Erythroblast (primary cell): Measurements from ENCODE around the gene AFDN.

Experiments
- DNase-seq, 2 experiments: peaks; one replicate each; lab custom pipeline; 2025; lab: John Stamatoyannopoulos, UW
- GATA1 ChIP-seq: IDR thresholded peaks from 2 replicates; pipeline ENCODE4 v1.6.1; 2011; ENCODE audit warnings: low read depth, mild to moderate bottlenecking, control low read depth, low read length, moderate library complexity
- POLR2A ChIP-seq: IDR thresholded peaks from 2 replicates; pipeline ENCODE4 v1.6.1; 2011; ENCODE audit warnings: mild to moderate bottlenecking, low read length

AFDN gene

GRCh38 chr6:167826896-167827582, at the start of gene AFDN:
Gene AFDN, plus strand, starts transcription at chr6:167826911. Its CDS starts 222 bp downstream, at chr6:167827133.
- no peak for DNase-seq
- no peak for TF ChIP-seq POLR2A
- TF ChIP-seq GATA1 = no peak

GRCh38 chr6:167778497-167779128, 48.1 kb upstream of the AFDN start:
- no peak for DNase-seq
- no peak for TF ChIP-seq GATA1
- no peak for TF ChIP-seq POLR2A

GRCh38 chr6:167779129-167779992, 47.4 kb upstream of the AFDN start:
- no peak for DNase-seq
- TF ChIP-seq GATA1 (no peak), POLR2A (no peak)

GRCh38 chr6:167779993-167780655, 46.6 kb upstream of the AFDN start:
- no peak for DNase-seq
- no peak for TF ChIP-seq GATA1
- no peak for TF ChIP-seq POLR2A

- DNase-seq = no peak
- no peak for TF ChIP-seq GATA1
- no peak for TF ChIP-seq POLR2A
Observed at GRCh38 chr6:167781066-167781767, 45.5 kb upstream of the AFDN start.

GRCh38 chr6:167781868-167782267, 44.8 kb upstream of the AFDN start:
- no peak for DNase-seq
- no peak for TF ChIP-seq GATA1
- no peak for TF ChIP-seq POLR2A

- no peak for TF ChIP-seq POLR2A
- no peak for TF ChIP-seq GATA1
- no peak for DNase-seq
Observed at GRCh38 chr6:167782698-167783517, 43.8 kb upstream of the AFDN start.

GRCh38 chr6:167786853-167787675, 39.6 kb upstream of the AFDN start:
- no peak for DNase-seq
- TF ChIP-seq POLR2A (no peak), GATA1 (no peak)

GRCh38 chr6:167787896-167788562, 38.7 kb upstream of the AFDN start:
- TF ChIP-seq GATA1 (no peak), POLR2A (no peak)
- no peak for DNase-seq

- TF ChIP-seq POLR2A (no peak), GATA1 (no peak)
- DNase-seq = no peak
Observed at GRCh38 chr6:167788563-167788903, 38.2 kb upstream of the AFDN start.

GRCh38 chr6:167789358-167789757, 37.4 kb upstream of the AFDN start:
- DNase-seq = no peak
- TF ChIP-seq GATA1 = no peak
- TF ChIP-seq POLR2A = no peak
